GM19468 (cell line): ENCODE data around the gene TMEM69.
"Not testable (repeated sequence)": the region's sequence is repeated elsewhere in the genome, so short reads cannot be mapped to it uniquely, and the experiment has no call there.

Experiments used
- ATAC-seq: cut with Tn5 transposase; IDR thresholded peaks from one replicate; pipeline ENCODE4 v1.9.1; 2021; ENCODE audit warnings: mild to moderate bottlenecking, moderate library complexity, moderate number of reproducible peaks; ENCODE audit not compliant: unreplicated experiment; ENCODE audit errors: extremely low read depth

The TMEM69 gene

DNA sequence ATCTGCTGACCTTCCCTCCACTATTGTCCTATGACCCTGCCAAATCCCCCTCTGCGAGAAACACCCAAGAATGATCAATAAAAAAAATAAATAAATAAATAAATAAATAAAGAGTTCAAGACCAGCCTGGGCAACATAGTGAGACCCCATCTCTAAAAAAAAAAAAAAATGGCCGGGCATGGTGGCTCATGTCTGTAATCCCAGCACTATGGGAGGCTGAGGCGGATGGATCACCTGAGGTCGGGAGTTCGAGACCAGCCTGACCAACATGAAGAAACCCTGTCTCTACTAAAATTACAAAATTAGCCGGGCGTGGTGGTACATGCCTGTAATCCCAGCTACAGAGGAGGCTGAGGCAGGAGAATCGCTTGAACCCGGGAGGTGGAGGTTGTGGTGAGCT lies 38.0 kb downstream of the TMEM69 start:
- ATAC-seq, result not testable (repeated sequence)

DNA sequence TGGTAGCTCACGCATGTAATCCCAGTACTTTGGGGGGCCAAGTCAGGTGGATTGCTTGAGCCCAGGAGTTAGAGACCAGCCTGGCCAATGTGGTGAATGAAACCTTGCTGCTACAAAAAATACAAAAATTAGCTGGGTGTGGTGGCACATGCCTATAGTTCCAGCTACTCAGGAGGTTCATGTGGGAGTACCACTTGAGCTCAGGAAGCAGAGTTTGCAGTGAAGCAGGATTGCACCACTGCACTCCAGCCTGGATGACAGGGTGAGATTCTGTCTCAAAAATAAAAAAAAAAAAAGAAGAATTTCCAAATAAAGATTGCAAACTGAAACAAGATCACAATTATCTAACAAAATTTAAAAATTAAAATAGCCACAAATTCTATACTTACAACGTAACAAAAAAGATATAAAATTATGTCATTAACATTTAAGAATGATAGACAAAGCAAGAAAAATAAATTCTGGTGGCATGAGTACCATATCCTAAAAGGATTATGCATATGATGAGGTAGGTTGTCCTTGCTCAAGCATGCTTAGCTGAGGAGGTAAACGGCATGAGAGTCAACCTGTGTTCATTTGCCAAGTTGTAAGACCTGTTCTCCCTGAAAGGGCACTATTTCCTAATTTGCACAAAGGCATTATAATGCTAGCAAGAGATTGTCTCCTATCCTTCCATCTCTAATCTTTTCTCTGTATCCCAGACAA lies 42.2 kb downstream of the TMEM69 start:
- ATAC-seq, result no peak

DNA sequence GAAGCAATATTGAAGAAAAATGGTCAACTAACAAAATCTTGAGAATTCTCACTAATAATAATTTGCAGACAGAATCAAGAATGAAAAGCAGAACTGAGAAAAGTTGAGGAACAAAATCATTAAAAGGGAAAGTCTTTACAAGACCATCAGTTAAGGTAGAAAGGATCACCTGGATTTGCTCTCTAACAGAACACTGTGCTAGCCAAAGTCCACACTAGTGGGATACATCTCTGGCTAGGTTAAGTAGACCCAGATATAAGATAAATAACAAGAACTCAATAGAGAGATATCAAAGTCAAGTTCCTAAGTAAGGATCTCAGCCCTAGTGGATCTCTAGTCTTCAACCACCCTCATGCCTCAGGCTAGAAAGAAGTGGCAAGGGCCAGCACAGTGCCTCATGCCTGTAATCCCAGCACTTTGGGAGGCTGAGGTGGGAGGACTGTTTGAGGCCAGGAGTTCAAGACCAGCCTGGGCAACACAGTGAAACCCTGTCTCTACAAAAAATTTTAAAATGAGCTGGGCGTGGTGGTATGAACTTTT lies 42.9 kb downstream of the TMEM69 start:
- no peak for ATAC-seq

DNA sequence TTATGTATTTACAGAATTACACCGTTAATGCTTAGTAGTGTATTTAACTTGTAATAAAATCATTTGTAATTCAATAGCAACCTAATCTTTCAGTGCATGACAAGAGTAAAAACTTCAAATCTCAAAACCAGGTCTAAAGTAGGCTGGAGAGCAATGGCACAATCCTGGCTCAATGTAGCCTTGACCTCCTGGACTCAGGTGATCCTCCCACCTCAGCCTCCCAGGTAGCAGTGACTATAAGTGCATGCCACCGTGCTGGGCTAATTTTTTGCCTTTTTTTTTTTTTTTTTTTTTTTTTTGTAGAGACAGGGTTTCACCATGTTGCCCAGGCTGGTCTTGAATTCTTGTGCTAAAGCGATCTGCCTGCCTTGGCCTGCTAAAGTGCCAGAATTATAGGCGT lies 51.2 kb downstream of the TMEM69 start:
- ATAC-seq, result no peak

DNA sequence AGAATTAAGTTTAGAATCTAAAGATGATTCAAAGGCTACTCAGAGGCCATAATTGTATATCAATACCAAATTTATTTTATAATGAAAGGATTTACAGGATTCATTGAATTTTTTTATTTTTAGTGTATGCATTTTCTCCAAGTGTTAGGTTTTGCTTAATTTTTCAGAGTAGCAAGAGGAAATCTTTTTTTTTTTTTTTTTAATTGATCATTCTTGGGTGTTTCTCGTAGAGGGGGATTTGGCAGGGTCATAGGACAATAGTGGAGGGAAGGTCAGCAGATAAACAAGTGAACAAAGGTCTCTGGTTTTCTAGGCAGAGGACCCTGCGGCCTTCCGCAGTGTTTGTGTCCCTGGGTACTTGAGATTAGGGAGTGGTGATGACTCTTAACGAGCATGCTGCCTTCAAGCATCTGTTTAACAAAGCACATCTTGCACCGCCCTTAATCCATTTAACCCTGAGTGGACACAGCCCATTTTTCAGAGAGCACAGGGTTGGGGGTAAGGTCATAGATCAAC lies 51.7 kb downstream of the TMEM69 start:
- ATAC-seq, result not testable (repeated sequence)
